Measurements from ENCODE around the gene ANXA5.

Gene ANXA5

DNA sequence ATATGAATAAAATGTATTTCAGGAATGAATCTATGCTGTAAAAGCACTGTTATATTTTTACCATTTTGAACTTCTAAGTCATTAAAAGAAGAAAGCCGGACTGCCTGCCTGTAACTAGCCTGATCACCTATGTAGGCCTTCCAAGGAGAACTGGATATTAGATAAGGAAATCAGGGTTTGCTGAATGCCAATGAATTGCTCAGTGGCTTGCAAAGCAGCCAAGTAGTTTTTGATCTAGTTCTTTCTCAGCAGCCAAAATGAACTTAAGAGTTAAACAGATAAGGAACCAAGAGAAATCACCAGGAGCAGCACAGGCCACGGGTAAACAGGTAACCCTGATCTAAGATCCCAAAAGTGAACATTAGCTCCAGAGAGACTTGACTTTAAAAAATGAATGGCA lies 3.3 kb downstream of the ANXA5 start:
- H3K27me3 ChIP-seq (ENCODE audit: insufficient read depth, poor library complexity, severe bottlenecking): no peaks in the 10 kb centered on the region
- no peak overlapping the region for H3K4me3 ChIP-seq (replicated peaks; ENCODE audit: insufficient read depth, low read length)
- TF ChIP-seq REST (IDR thresholded peaks at IDR 0.05; ENCODE audit: insufficient replicate concordance, low read depth) (no peak), SPI1 (IDR thresholded peaks at IDR 0.05; ENCODE audit: borderline replicate concordance, low read depth) (no peak), GABPA (IDR thresholded peaks at IDR 0.05; ENCODE audit: low read depth) (no peak), POLR2AphosphoS5 (IDR thresholded peaks at IDR 0.05; ENCODE audit: low read depth) (no peak)
- TF ChIP-seq, protein P1, sequence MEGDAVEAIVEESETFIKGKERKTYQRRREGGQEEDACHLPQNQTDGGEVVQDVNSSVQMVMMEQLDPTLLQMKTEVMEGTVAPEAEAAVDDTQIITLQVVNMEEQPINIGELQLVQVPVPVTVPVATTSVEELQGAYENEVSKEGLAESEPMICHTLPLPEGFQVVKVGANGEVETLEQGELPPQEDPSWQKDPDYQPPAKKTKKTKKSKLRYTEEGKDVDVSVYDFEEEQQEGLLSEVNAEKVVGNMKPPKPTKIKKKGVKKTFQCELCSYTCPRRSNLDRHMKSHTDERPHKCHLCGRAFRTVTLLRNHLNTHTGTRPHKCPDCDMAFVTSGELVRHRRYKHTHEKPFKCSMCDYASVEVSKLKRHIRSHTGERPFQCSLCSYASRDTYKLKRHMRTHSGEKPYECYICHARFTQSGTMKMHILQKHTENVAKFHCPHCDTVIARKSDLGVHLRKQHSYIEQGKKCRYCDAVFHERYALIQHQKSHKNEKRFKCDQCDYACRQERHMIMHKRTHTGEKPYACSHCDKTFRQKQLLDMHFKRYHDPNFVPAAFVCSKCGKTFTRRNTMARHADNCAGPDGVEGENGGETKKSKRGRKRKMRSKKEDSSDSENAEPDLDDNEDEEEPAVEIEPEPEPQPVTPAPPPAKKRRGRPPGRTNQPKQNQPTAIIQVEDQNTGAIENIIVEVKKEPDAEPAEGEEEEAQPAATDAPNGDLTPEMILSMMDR (IDR thresholded peaks at IDR 0.05; ENCODE audit: insufficient read depth, low read length): no peak
- no peak for DNase-seq (ENCODE audit: low read depth in 1 of 2, low spot score in 1 of 2)
- no peak overlapping the region for H3K27ac ChIP-seq (replicated peaks)

GRCh38 chr4:121692261-121692660 lies 4.5 kb downstream of the ANXA5 start:
- Histone ChIP-seq H3K4me3 (replicated peaks; ENCODE audit: insufficient read depth, low read length) (no peak overlapping the region), H3K27ac (replicated peaks) (no peak overlapping the region), H3K27me3 (ENCODE audit: insufficient read depth, poor library complexity, severe bottlenecking) (no peaks in the 10 kb centered on the region)
- no peak for DNase-seq (ENCODE audit: low read depth in 1 of 2, low spot score in 1 of 2)
- no peak for TF ChIP-seq GABPA (IDR thresholded peaks at IDR 0.05; ENCODE audit: low read depth)

- Histone ChIP-seq H3K4me3 (replicated peaks; ENCODE audit: insufficient read depth, low read length) (no peak overlapping the region), H3K27me3 (ENCODE audit: insufficient read depth, poor library complexity, severe bottlenecking) (no peaks in the 10 kb centered on the region), H3K27ac (replicated peaks) (no peak overlapping the region)
- TF ChIP-seq REST (IDR thresholded peaks at IDR 0.05; ENCODE audit: insufficient replicate concordance, low read depth) (no peak), SPI1 (IDR thresholded peaks at IDR 0.05; ENCODE audit: borderline replicate concordance, low read depth) (no peak)
- TF ChIP-seq, protein P1 (IDR thresholded peaks at IDR 0.05; ENCODE audit: insufficient read depth, low read length): no peak
- DNase-seq (ENCODE audit: low read depth in 1 of 2, low spot score in 1 of 2): no peak
Observed at GRCh38 chr4:121690001-121690400, 6.8 kb downstream of the ANXA5 start.

DNA sequence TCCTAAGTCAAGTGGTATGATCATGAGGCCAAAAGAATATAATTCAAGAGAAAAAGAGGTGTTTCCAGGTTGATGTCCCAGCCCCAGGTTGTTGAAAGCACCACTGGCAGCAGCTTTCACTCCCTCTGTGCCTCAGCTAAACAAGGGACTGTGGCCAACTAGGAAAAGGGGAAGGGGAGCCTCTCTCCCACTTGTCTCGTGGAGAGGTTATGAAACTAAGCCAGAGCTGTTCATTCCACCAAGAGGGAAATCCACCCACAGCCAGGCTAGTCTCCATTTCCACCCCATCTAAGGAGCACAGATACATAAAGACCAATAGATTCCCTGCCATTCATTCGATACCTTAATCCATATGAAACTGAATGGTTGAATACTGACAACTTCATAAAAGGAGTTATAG lies 8.1 kb downstream of the ANXA5 start:
- Histone ChIP-seq H3K27ac (replicated peaks) (no peak overlapping the region), H3K27me3 (ENCODE audit: insufficient read depth, poor library complexity, severe bottlenecking) (no peaks in the 10 kb centered on the region), H3K4me3 (replicated peaks; ENCODE audit: insufficient read depth, low read length) (no peak overlapping the region)
- TF ChIP-seq POLR2AphosphoS5 (IDR thresholded peaks at IDR 0.05; ENCODE audit: low read depth): no peak
- no peak for TF ChIP-seq REST (IDR thresholded peaks at IDR 0.05; ENCODE audit: insufficient replicate concordance, low read depth)
- no peak for TF ChIP-seq SPI1 (IDR thresholded peaks at IDR 0.05; ENCODE audit: borderline replicate concordance, low read depth)
- TF ChIP-seq, protein P1 (IDR thresholded peaks at IDR 0.05; ENCODE audit: insufficient read depth, low read length): no peak
- no peak for TF ChIP-seq GABPA (IDR thresholded peaks at IDR 0.05; ENCODE audit: low read depth)
- DNase-seq (ENCODE audit: low read depth in 1 of 2, low spot score in 1 of 2): no peak
